ENCODE data around the gene PEAR1. TPM values are rescaled to one million over a fixed set of nuclear protein-coding genes. Genes with fewer than 3 reads are reported as not detected.

PEAR1 gene
- total and polyA plus RNA-seq, 2 of the 8 experiments (the other 6 are each of a cell fraction or from before 2014, with no cell fraction given), result 0.63 to 0.71 TPM

GRCh38 chr1:156942576-156942975 is 49.1 kb downstream of the PEAR1 start:
- Histone ChIP-seq H3K27ac (ENCODE audit: low read depth, low read length) (no peak overlapping the region), H2AK5ac (ENCODE audit: low read depth, low read length) (no peak overlapping the region), H3K36me3 (ENCODE audit: control insufficient read depth in 2 of 4, insufficient read depth in 4 of 4, low read length in 3 of 4) (peaks cover 39 to 77% (median 58%) of the 10 kb centered on the region in 4 experiments), H3K4me2 (ENCODE audit: insufficient read depth in 1 of 2, low read depth in 2 of 2, low read length in 2 of 2) (no peak overlapping the region), H4K20me1 (replicated peaks in 1 of 2; ENCODE audit: control insufficient read depth in 1 of 2, insufficient read depth in 2 of 2, low read length in 2 of 2) (peaks cover 7 to 10% of the 10 kb centered on the region in 2 experiments), H3K4me3 (ENCODE audit: extremely low read depth in 1 of 4, insufficient read depth in 2 of 4, low read depth in 3 of 4, low read length in 4 of 4) (no peak overlapping the region), H4K8ac (ENCODE audit: extremely low read depth, insufficient read depth, low read length) (no peak overlapping the region), H2BK12ac (ENCODE audit: low read depth, low read length) (no peak overlapping the region), H3K4ac (replicated peaks; ENCODE audit: insufficient read length, low read depth, low read length) (no peak overlapping the region), H3K23ac (ENCODE audit: insufficient read length) (no peak overlapping the region), H3K14ac (ENCODE audit: insufficient read length) (no peak overlapping the region), H4K5ac (ENCODE audit: insufficient read length, low read depth, low read length) (no peak overlapping the region), H3K79me2 (ENCODE audit: control insufficient read depth in 1 of 2, insufficient read depth in 2 of 2, low read length in 2 of 2) (no peaks in the 10 kb centered on the region), H3K79me1 (ENCODE audit: low read depth, low read length) (peaks cover 2% of the 10 kb centered on the region), H3K4me1 (replicated peaks in 1 of 4; ENCODE audit: control insufficient read depth in 3 of 4, insufficient read depth in 4 of 4, low read length in 3 of 4) (no peaks in the 10 kb centered on the region), H2BK15ac (ENCODE audit: low read length) (no peak overlapping the region), H4K91ac (replicated peaks; ENCODE audit: insufficient read length, low read length) (no peak overlapping the region), H2BK120ac (replicated peaks; ENCODE audit: low read depth, low read length) (no peak overlapping the region), H3K9ac (replicated peaks in 1 of 4; ENCODE audit: extremely low read depth in 1 of 4, low read depth in 3 of 4, low read length in 3 of 4) (no peak overlapping the region), H3K9me3 (ENCODE audit: insufficient read depth in 2 of 2, low read depth in 1 of 2, low read length in 1 of 2) (no peaks in the 10 kb centered on the region), H2AFZ (ENCODE audit: low read length) (no peak overlapping the region), H2BK5ac (ENCODE audit: low read depth, low read length) (no peak overlapping the region), H3K18ac (ENCODE audit: extremely low read depth, low read length) (no peak overlapping the region), H3K27me3 (replicated peaks in 1 of 4; ENCODE audit: control insufficient read depth in 3 of 4, extremely low read depth in 1 of 4, insufficient read depth in 3 of 4, low read length in 3 of 4) (no peaks in the 10 kb centered on the region), H3K56ac (replicated peaks; ENCODE audit: insufficient read length, low read depth, low read length) (no peak overlapping the region), H3K23me2 (ENCODE audit: low read depth, low read length) (no peaks in the 10 kb centered on the region; the same call in 1 of the 2 replicates), H2BK20ac (ENCODE audit: low read length) (no peak overlapping the region)
- ChIA-PET POLR2A (ENCODE audit: partially characterized antibody) (no interaction called here), CTCF (ENCODE audit: partially characterized antibody) (interaction anchor here (1.2 kb wide), 1 partner anchor 13 kb away, joined by 4 read pairs; no protein-coding TSS in a partner anchor)
- no peak for TF ChIP-seq HDAC6 (IDR thresholded peaks at IDR 0.05; ENCODE audit: low read depth, low read length)
- 95% methylated on average over 7 of the region's 7 CpGs; no CpG with 5 or more reads in 1 of the 2 experiments for WGBS, 2 experiments (ENCODE audit: extremely low coverage in 1 of 2, insufficient coverage in 1 of 2, insufficient read length in 1 of 2, insufficient replicate concordance in 2 of 2, low coverage in 1 of 2, low lambda C conversion rate in 2 of 2, missing lambda C conversion rate in 1 of 2)
- FAIRE-seq (no peak), DNase-seq (ENCODE audit: low read depth in 1 of 2, low spot score in 2 of 2) (no peak)
